ENCODE results near the gene ADAP2.
"Not testable (repeated sequence)": the region's sequence is repeated elsewhere in the genome, so short reads cannot be mapped to it uniquely, and the experiment has no call there.

Gene ADAP2

DNA sequence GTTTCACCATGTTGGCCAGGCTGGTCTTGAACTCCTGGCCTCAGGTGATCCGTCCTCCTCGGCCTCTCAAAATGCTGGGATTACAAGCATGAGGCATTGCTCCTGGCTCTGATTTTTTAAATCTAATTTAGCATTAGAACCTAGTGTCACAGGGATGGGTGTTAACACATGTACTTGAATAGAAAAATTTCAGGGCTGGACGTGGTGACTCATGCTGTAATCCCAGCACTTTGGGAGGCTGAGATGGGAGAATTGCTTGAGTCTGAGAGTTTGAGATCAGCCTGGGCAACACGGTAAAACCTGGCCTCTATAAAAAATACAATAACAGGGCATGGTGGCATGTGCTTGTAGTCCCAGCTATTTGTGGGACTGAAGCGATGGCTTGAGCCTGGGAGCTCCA is 43.1 kb downstream of the ADAP2 start:
- no peak for DNase-seq (ENCODE audit: insufficient read length, low spot score)
- no peak for FAIRE-seq
- TF ChIP-seq SPI1 (IDR thresholded peaks at IDR 0.05; ENCODE audit: low read depth, low read length) (no peak), POLR2AphosphoS5 (IDR thresholded peaks at IDR 0.05; ENCODE audit: low read depth, low read length) (no peak), POLR2A (IDR thresholded peaks at IDR 0.05; ENCODE audit: low read depth, low read length) (no peak), POU2F2 (IDR thresholded peaks at IDR 0.05; ENCODE audit: low read depth, low read length) (no peak), TAF1 (IDR thresholded peaks at IDR 0.05; ENCODE audit: low read depth, low read length) (no peak), PAX5 (IDR thresholded peaks at IDR 0.05; ENCODE audit: insufficient read depth, low read length, severe bottlenecking) (no peak)

- TF ChIP-seq SPI1 (IDR thresholded peaks at IDR 0.05; ENCODE audit: low read depth, low read length) = no peak
- TF ChIP-seq TAF1 (IDR thresholded peaks at IDR 0.05; ENCODE audit: low read depth, low read length) = no peak
- TF ChIP-seq POLR2A (IDR thresholded peaks at IDR 0.05; ENCODE audit: low read depth, low read length) = no peak
- no peak for TF ChIP-seq POU2F2 (IDR thresholded peaks at IDR 0.05; ENCODE audit: low read depth, low read length)
- no peak for TF ChIP-seq PAX5 (IDR thresholded peaks at IDR 0.05; ENCODE audit: insufficient read depth, low read length, severe bottlenecking)
- TF ChIP-seq POLR2AphosphoS5 (IDR thresholded peaks at IDR 0.05; ENCODE audit: low read depth, low read length) = no peak
- DNase-seq (ENCODE audit: insufficient read length, low spot score) = no peak
- no peak for FAIRE-seq
These were observed 43.9 kb downstream of the ADAP2 start for GRCh38 chr17:30965686-30966085.

DNA sequence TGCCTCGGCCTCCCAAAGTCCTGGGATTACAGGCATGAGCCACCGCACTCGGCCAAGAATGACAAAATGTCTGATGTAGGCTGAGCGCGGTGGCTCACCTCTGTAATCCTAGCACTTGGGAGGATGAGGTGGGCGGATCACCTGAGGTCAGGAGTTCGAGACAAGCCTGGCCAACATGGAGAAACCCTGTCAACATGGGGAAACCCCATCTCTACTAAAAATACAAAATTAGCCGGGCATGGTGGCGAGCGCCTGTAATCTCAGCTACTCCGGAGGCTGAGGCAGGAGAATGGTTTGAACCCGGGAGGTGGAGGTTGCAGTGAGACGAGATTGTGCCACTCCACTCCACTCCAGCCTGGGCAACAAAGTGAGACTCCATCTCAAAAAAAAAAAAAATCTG is 46.2 kb downstream of the ADAP2 start:
- not testable (repeated sequence) for DNase-seq (ENCODE audit: insufficient read length, low spot score); FAIRE-seq

- no peak for FAIRE-seq
- no peak for DNase-seq (ENCODE audit: insufficient read length, low spot score)
- TF ChIP-seq TAF1 (IDR thresholded peaks at IDR 0.05; ENCODE audit: low read depth, low read length) (no peak), POLR2A (IDR thresholded peaks at IDR 0.05; ENCODE audit: low read depth, low read length) (no peak), SPI1 (IDR thresholded peaks at IDR 0.05; ENCODE audit: low read depth, low read length) (no peak)
These were observed 48.5 kb downstream of the ADAP2 start for GRCh38 chr17:30969989-30970830.

- peak; percentile 66 for DNase-seq (ENCODE audit: insufficient read length, low spot score)
- FAIRE-seq = peak; percentile 89
- peak; percentile 33; the same call in 1 of the 2 replicates for TF ChIP-seq SPI1 (IDR thresholded peaks at IDR 0.05; ENCODE audit: low read depth, low read length)
- peak; percentile 48; the same call in 1 of the 2 replicates for TF ChIP-seq TAF1 (IDR thresholded peaks at IDR 0.05; ENCODE audit: low read depth, low read length)
- 0 out of 2 replicates have a peak, but pooled peaks have one; percentile 11 for TF ChIP-seq POU2F2 (IDR thresholded peaks at IDR 0.05; ENCODE audit: low read depth, low read length)
- no peak for TF ChIP-seq PAX5 (IDR thresholded peaks at IDR 0.05; ENCODE audit: insufficient read depth, low read length, severe bottlenecking)
- TF ChIP-seq POLR2AphosphoS5 (IDR thresholded peaks at IDR 0.05; ENCODE audit: low read depth, low read length) = no peak
- TF ChIP-seq POLR2A (IDR thresholded peaks at IDR 0.05; ENCODE audit: low read depth, low read length) = peak; percentile 55; the same call in 1 of the 2 replicates
These were observed 49.3 kb downstream of the ADAP2 start, which contains the start of gene RNF135 for GRCh38 chr17:30970831-30971567. Gene RNF135 (plus strand): TSS chr17:30971039. CDS start chr17:30971074, 35 bp downstream.

GRCh38 chr17:30975042-30975820 is 53.5 kb downstream of the ADAP2 start:
- DNase-seq (ENCODE audit: insufficient read length, low spot score) (no peak), FAIRE-seq (no peak)
- TF ChIP-seq POLR2A (IDR thresholded peaks at IDR 0.05; ENCODE audit: low read depth, low read length) (no peak), PAX5 (IDR thresholded peaks at IDR 0.05; ENCODE audit: insufficient read depth, low read length, severe bottlenecking) (no peak), SPI1 (IDR thresholded peaks at IDR 0.05; ENCODE audit: low read depth, low read length) (no peak), TAF1 (IDR thresholded peaks at IDR 0.05; ENCODE audit: low read depth, low read length) (no peak), POU2F2 (IDR thresholded peaks at IDR 0.05; ENCODE audit: low read depth, low read length) (no peak), POLR2AphosphoS5 (IDR thresholded peaks at IDR 0.05; ENCODE audit: low read depth, low read length) (no peak)

- not testable (repeated sequence) for DNase-seq (ENCODE audit: insufficient read length, low spot score); FAIRE-seq
These were observed 58.2 kb downstream of the ADAP2 start for GRCh38 chr17:30979919-30980318.

DNA sequence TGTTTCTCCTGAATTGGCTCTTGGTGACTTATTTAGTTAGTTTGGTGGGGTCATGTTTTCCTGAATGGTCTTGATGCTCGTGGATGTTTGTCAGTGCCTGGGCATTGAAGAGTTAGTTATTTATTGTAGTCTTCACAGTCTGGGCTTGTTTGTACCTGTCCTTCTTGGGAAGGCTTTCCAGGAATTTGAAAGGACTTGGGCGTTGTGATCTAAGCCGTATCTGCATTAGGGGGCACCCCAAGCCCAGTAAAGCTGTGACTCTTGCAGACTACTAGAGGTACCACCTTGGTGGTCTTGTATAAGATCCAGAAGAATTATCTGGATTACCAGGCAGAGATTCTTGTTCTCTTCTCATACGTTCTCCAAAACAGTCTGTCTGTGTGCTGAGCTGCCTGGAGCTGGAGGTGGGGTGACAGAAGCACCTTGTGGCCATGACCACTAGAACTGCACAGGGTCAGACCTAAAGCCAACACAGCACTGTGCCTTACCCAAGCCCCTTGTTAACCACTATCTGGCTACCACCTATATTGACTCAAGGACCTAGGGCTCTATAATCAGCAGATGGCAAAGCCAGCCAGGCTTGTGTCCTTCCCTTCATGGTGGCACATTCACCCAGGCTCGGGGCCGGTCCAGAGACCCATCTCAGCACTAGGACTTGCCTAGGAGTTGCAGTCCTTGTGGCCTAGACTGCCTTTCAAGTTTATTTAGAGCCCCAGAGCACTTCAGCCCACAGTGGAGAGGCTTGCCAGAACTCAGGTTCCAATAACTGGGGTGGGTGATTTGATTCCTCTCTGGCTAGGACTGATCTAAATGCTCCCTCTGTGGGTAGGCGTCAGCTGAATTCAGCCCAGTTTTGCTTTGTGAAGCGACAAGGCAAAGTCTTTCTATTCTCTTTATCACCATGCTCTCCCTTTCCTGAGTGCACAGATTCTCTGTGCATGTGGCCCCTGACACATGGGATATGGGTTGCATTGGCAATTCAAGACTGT is 60.1 kb downstream of the ADAP2 start:
- peak; percentile 48 for FAIRE-seq
- TF ChIP-seq SPI1 (IDR thresholded peaks at IDR 0.05; ENCODE audit: low read depth, low read length) (no peak), POLR2A (IDR thresholded peaks at IDR 0.05; ENCODE audit: low read depth, low read length) (no peak), PAX5 (IDR thresholded peaks at IDR 0.05; ENCODE audit: insufficient read depth, low read length, severe bottlenecking) (no peak), POU2F2 (IDR thresholded peaks at IDR 0.05; ENCODE audit: low read depth, low read length) (no peak), TAF1 (IDR thresholded peaks at IDR 0.05; ENCODE audit: low read depth, low read length) (no peak), POLR2AphosphoS5 (IDR thresholded peaks at IDR 0.05; ENCODE audit: low read depth, low read length) (no peak)
- DNase-seq (ENCODE audit: insufficient read length, low spot score) = no peak
